Fibroblast of skin of left quadriceps (primary cell): ENCODE measurements around the gene KRTAP5-11.
"Not testable (repeated sequence)": the region's sequence is repeated elsewhere in the genome, so short reads cannot be mapped to it uniquely, and the experiment has no call there.

Experiments used
- DNase-seq, 2 experiments: peaks; one replicate each; pipeline ENCODE4 v3.0.0-alpha.2; 2013; ENCODE audit warnings: low read depth in 2 of 2

Gene KRTAP5-11, protein sequence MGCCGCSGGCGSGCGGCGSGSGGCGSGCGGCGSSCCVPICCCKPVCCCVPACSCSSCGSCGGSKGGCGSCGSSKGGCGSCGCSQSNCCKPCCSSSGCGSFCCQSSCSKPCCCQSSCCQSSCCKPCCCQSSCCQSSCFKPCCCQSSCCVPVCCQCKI

DNA sequence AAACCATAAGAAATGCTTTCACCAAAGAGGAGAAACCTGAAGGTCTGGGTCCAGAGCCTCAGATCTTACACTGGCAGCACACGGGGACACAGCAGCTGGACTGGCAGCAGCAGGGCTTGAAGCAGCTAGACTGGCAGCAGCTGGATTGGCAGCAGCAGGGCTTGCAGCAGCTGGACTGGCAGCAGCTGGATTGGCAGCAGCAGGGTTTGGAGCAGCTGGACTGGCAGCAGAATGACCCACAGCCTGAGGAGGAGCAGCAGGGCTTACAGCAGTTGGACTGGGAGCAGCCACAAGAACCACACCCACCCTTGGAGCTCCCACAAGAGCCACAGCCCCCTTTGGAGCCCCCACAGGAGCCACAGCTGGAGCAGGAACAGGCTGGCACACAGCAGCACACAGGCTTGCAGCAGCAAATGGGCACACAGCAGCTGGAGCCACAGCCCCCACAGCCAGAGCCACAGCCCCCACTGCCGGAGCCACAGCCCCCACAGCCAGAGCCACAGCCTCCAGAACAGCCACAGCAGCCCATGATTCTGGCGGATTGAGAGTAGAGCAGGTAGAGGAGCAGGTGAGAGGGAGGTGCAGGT, at the start of gene KRTAP5-11:
Gene KRTAP5-11 (minus strand): TSS at position 567 of the 587 bp plus-strand sequence. CDS start 38 bp downstream, at position 529.
- no peak for DNase-seq

DNA sequence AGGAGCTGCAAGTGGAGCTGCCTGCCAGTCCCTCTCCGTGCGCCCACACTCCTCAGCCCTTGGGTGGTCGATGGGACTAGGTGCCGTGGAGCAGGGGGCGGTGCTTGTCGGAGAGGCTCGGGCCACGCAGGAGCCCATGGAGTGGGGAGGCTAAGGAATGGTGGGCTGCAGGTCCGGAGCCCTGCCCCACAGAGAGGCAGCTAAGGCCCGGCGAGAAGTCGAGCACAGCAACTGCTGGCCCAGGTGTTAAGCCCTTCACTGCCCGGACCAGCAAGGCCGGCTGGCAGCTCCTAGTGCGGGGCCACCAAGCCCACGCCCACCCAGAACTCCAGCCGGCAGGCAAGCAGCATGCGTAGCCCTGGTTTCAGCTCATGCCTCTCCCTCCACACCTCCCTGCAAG, 48.9 kb upstream of the KRTAP5-11 start:
- not testable (repeated sequence) for DNase-seq

DNA sequence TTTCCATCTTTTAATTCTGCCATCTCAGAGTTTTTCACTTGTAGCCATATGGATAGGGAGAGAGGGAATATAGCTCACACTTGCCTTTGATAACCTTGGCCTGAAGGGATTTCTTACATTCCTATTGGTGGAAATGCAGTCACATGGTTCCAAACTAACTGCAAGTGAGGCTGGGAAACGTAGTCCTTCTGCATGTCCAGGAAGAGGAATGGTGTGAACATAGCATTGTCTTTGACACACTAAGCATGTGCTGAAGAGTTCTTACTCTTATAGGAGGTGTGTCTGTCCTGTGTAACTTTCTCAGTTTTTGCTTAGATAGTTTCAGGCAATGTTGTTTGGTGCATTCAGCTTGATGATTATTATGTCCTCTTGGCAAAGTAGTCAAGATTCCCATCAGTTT, 47.4 kb upstream of the KRTAP5-11 start:
- not testable (repeated sequence) for DNase-seq

DNA sequence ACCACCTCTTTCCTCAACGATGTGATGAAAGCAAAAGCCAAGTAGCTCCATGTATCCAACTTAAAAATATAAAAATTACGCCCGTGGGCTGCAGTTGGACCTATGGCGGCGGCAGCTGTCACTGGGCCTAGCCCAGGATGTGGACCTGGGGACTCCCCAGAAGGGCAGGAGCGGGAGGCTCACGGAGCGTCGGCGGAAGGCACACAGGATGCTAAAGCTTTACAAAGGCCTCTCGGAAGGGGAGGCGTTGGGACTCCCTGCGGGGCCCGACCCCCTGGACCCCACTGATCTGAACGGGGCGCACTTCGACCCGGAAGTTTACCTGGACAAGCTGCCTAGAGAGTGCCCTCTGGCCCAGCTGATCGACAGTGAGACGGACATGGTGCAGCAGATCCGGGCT, 46.3 kb upstream of the KRTAP5-11 start:
- not testable (repeated sequence) for DNase-seq

DNA sequence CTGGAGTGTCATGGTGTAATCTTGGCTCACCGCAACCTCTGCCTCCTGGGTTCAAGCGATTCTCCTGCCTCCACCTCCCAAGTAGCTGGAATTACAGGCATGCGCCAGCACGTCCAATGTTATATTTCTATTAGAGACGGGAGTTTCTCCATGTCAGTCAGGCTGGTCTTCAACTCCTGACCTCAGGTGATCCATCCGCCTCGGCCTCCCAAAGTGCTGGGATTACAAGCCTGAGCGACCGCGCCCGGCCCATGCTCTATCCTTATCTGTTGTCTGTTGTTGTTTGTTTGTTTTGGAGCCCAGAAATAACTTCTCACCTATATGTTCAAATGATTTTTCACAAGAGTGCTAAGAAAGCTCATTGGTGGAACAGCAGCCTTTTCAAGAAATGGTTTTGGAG, 40.6 kb upstream of the KRTAP5-11 start:
- not testable (repeated sequence) for DNase-seq

DNA sequence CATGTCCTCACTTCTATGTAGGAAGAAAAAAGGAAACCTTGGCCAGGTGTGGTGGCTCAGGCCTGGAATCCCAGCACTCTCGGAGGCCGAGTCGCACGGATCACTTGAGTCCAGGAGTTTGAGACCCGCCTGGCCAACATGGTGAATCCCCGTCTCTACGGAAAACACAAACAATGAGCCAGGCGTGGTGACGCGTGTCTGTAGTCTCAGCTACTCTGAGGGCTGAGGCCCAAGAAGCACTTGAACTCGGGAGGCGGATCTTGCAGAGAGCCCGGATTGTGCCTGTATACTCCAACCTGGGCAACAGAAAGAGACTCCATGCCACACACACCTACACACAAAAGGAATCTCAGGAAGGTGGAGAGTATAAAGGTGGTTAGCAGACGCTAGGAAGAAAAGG, 39.9 kb upstream of the KRTAP5-11 start:
- not testable (repeated sequence) for DNase-seq

DNA sequence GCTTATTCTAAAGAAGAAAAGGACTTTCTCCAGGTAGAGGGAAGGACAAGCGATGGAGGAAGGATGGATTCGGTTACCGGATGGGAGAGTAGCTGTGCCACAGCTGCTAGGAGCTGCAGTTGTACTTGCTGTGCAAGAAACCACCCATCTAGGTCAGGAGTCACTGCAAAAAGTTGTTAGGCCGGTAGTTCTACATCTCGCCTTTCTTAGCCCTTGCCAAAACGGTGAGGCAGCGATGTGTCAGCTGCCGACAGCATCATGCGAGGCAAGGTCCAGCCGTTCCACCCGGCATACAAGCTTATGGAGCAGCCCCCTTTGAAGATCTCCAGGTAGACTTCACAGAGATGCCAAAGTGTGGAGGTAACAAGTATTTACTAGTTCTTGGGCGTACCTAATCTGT, 32.3 kb upstream of the KRTAP5-11 start:
- not testable (repeated sequence) for DNase-seq

DNA sequence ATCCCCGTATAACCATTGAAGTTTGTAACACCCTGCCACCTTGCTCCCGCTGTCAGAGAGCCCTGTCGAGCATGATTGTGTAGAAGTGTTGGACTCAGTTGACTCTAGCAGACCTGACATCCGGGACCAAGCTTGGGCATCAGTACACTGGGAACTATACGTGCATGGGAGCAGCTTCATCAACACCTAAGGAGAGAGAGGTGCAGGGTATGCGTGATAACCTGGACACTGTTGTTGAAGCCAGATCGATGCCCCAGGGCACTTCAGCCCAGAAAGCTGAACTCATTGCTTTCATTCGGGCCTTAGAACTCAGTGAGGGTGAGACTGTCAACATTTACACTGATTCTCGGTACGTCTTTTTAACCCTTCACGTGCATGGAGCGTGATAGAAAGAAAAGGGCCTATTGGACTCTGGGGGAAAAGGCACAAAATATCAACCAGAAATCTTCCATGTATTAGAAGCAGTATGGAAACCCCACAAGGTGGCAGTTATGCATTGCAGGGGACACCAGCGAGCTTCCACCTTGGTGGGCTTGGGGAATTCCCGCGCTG, 31.8 kb upstream of the KRTAP5-11 start:
- not testable (repeated sequence) for DNase-seq

DNA sequence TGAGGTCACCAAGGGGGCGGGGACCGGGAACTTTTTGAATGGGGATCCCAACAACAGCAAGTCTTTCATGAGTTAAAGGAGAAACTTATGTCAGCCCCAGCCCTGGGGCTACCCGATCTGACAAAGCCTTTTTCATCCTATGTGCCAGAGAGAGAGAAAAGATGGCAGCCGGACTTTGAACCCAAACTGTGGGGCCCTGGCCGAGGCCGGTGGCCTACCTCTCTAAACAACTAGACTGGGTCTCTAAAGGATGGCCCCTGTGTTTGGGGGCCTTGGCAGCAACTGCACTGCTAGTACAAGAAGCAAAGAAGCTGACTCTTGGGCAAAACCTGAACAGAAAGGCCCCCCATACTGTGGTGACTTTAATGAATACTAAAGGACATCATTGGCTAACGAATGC, 31.3 kb upstream of the KRTAP5-11 start:
- DNase-seq, result not testable (repeated sequence)

DNA sequence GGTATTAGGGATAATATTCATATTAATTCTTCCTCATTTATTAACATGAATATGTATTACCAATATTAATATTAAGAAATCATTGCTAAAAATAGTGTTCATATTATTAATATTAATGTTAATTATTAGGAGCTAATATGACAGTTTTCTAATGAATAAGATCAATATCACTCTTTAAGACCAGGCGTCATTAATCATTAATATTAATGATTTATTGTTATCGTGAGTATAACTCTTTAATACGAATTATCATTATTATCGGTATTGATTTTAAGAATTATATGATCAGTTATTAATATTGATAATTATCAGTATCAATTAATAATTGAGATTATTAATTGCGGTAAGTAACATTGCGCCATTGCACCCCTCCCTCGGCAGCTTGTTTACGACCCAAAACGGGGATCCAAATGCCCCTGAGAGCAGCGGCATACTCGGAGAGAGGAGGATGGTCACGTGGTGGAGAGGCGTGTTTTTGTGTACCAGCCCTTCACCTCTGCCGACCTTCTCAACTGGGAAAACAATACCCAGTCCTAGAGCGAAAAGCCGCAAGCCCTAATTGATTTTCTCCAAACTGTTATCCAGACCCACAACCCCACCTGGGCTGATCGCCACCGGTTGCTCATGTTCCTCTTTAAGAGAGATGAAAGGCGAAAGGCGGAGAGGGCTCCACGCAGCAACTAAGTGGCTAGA, 28.7 kb upstream of the KRTAP5-11 start:
- not testable (repeated sequence) for DNase-seq

DNA sequence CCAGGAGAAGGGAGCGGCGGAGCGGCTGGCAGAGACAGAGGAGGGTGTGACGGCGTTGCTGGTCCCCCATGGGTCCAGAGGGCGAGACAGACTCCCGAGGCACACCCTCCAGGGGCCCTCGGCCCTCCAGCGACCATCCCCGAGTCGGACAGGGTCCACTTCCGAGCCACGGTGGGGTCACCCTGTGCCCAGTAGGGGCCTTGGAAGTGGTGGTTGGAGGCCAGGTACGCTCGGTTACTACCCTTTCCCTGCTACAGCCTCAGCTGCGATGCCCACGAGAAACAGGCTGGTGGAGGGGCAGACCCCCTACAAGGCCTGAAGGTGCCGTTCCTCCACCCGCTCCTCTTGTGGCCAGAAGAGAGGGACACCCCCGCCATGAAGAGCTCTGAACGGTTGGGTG, 25.6 kb upstream of the KRTAP5-11 start:
- not testable (repeated sequence) for DNase-seq

DNA sequence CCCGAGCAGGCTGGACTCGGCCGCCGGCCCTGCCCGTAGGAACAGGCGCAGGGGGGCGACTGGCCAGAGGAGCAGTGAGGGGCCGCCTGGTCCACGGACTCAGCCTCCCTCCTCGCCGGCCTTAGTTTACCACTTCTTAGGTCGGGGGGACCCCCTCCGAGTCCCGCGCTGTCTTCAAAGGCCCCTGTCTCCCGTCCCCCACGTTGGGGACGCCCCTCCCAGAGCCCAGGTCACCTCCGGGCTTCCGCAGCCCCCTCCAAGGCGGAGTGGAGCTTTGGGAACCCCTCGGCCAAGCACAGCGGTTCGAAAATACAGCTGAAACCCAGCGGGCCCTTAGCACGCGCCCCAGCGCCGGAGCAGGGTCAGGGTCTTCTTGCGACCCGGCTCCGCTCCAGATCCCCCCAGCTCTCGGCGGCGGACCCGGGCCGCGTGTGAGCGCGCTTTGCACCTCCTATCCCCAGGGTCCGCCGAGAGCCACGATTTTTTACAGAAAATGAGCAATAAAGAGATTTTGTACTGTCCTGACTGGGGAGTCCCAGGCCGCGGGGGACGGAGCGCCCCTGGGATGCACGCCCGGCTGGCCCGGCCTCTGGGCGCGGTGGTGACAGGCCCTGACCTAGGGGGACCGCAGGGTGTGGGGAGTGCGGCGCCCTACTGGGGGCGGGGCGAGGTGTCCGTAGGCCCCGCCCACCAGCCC, 25.0 kb upstream of the KRTAP5-11 start:
- DNase-seq, result not testable (repeated sequence)

DNA sequence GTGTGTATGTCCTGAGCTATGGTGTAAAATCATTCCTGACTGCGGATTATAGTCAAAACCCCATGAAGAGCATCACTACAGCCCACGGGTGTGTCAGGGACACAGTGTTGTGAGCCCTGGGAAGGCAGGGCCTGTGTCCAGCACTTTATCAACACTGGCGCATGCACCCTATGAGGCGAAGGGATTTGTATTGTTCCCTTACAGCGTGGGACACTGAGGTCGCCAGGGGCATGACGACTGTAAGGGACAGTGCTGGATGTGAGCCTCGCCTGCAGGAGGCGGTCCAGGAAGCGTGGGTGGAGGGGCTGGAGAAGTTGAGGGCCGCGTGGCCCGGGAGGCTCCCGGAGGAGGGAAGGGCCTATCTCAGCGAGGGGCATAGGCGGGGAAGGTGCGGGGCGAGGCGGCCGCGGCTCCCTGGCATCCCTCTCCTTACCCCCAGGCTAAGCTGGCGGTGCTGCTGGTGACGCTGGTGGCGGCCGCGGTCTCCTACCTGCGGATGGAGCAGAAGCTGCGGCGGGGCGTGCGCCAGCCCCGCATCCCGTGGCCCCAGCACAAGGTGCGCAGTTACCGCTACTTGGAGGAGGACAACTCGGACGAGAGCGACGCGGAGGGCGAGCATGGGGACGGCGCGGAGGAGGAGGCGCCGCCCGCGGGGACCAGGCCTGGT, 24.3 kb upstream of the KRTAP5-11 start:
- DNase-seq, result not testable (repeated sequence)

DNA sequence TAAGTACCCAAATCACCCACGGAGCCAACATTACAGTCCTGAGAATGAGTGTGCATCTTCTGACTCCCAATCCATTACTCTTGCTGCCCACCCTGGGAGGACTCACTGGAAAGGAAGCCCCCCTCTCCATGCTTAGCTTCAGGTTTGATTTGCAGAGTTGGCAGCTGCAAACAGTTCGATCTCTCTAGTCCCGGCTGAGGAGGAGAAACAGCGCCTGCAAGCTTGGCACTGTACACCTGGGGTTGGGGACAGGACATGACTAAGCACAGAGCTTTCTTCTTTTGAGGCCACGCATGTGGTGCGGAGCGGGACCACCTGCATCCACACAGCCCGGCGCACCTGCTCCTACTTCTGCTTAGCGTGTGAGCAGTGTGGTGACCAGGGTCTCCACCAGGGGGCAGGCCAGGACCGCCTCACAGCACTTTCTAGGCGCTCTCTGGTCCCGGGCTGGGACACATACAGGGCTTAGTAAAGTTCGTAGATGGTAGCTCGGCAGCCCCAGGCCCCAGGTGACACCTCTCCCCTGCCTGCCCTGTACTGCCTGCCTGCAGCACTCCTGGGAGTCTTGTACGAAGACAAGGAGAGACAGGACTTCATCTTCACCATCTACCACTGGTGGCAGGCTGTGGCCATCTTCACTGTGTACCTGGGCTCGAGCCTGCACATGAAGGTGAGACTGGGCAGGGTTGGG, 22.3 kb upstream of the KRTAP5-11 start:
- not testable (repeated sequence) for DNase-seq

DNA sequence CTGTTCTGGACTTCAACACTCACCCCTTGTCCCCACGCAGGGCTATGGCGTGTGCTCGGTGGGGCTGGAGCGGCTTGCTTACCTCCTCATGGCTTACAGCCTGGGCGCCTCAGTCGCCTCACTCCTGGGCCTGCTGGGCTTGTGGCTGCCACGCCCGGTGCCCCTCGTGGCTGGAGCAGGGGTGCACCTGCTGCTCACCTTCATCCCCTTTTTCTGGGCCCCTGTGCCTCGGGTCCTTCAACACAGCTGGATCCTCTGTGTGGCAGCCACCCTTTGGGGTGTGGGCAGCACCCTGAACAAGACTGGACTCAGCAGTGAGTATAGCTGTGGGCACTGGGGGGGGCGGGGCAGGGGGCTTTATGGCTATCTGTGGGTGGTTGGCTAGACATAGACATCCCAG, 20.5 kb upstream of the KRTAP5-11 start:
- DNase-seq, result not testable (repeated sequence)

DNA sequence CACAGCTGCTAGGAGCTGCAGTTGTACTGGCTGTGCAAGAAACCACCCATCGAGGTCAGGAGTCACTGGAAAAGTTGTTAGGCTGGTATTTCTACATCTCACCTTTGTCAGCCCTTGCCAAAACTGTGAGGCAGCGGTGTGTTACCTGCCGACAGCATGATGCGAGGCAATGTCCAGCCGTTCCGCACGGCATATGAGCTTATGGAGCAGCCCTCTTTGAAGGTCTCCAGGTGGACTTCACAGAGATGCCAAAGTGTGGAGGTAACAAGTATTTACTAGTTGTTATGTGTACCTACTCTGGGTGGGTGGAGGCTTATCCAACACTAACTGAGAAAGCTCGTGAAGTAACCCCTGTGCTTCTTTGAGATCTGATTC, 6.9 kb upstream of the KRTAP5-11 start:
- DNase-seq, result not testable (repeated sequence)

DNA sequence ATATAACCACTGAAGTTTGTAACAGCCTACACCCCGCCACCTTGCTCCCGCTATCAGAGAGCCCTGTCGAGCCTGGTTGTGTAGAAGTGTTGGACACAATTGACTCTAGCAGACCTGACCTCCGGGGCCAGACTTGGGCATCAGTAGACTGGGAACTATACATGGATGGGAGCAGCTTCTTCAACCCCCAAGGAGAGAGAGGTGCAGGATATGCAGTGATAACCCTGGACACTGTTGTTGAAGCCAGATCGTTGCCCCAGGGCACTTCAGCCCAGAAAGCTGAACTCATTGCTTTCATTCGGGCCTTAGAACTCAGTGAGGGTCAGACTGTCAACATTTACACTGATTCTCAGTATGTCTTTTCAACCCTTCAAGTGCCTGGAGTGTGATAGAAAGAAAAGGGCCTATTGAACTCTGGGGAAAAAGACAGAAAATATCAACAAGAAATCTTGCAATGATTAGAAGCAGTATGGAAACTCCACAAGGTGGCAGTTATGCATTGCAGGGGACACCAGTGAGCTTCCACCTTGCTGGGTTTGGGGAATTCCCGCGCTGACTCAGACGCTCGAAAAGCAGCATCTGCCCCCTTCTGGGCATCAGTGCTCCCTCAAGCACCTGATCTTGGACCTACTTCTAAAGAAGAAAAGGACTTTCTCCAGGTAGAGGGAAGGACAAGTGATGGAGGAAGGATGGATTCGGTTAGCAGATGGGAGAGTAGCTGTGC, 6.3 kb upstream of the KRTAP5-11 start:
- not testable (repeated sequence) for DNase-seq

DNA sequence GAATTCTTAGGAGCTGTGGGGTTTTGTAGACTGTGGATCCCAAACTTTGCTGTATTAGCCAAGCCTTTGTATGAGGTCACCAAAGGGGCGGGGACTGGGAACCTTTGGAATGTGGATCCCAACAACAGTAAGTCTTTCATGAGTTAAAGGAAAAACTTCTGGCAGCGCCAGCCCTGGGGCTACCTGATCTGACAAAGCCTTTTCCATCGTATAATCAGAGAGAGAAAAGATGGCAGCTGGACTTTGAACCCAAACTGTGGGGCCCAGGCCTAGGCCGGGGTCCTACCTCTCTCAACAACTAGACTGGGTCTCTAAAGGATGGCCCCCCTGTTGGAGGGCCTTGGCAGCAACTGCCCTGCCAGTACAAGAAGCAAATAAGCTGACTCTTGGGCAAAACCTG, 5.6 kb upstream of the KRTAP5-11 start:
- not testable (repeated sequence) for DNase-seq

DNA sequence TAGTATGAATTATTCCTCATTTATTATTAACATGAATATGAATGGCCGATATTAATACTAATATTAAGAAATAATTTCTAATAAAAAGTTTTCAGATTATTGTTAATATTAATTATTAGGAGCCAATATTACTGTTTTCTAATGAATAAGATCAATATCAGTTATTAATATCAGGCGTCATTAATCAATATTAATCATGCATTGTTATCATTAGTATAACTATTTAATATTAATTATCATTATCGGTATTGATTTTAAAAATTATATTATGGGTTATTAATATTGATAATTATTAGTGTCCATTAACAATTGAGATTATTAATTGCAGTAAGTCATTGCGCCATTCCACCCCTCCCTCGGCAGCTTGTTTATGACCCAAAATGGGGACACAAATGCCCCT, 3.0 kb upstream of the KRTAP5-11 start:
- not testable (repeated sequence) for DNase-seq

DNA sequence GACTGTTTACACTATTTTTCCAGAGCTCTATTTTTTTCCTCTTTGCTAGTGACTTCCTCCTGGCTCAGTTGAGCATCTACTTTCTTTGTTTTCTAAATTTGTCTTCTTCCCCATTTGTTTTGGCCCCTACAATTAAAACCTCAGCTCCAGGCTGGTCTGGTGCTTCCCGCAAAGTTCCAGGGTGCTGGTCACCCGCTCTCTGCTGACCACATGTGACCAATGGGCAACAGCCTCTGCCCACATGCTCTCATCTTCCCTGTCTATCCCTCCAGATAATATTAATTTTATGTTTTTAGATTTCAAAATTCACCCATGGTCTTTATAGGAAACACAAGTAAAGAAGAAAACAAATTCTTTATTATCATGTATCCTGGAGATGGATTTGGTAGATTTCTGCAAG, 294 bp upstream of the KRTAP5-11 start:
- not testable (repeated sequence) for DNase-seq
